Measurements from ENCODE around the gene TEX54.

TEX54 gene

DNA sequence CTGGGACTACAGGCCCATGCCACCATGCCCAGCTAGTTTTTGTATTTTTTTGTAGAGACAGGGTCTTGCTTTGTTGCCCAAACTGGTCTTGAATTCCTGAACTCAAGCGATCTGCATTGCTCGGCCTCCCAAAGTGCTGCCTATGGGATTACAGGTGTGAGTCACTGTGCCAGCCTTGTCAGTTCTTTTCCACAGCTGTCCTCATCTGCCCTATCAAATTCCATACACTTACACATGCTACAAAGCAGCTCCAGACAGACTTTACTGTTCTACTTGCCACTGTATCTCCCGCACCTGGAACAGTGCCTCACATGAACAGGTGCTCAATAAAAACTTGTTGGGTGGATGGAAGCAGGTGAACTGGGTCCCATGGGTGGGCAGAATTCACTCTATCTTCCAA, 9.0 kb downstream of the TEX54 start:
- no peak for TF ChIP-seq ARNT (IDR thresholded peaks at IDR 0.05)
- TF ChIP-seq ZNF384 (IDR thresholded peaks at IDR 0.05) = no peak
- no peak for TF ChIP-seq CTBP1 (IDR thresholded peaks at IDR 0.05; ENCODE audit: borderline replicate concordance)
- TF ChIP-seq FOXA1 (IDR thresholded peaks at IDR 0.05) = no peak
- TF ChIP-seq TARDBP (IDR thresholded peaks at IDR 0.05) = no peak
- no peak for TF ChIP-seq LEF1 (IDR thresholded peaks at IDR 0.05; ENCODE audit: borderline replicate concordance)
- TF ChIP-seq FOXK2 (IDR thresholded peaks at IDR 0.05) = no peak
- no peak for TF ChIP-seq SUZ12 (IDR thresholded peaks at IDR 0.05)
- TF ChIP-seq BHLHE40 (IDR thresholded peaks at IDR 0.05; ENCODE audit: borderline replicate concordance) = no peak
- TF ChIP-seq NFRKB (IDR thresholded peaks at IDR 0.05) = no peak
- no peak for TF ChIP-seq FOXM1 (IDR thresholded peaks at IDR 0.05; ENCODE audit: borderline replicate concordance)
- TF ChIP-seq HDGF (IDR thresholded peaks at IDR 0.05; ENCODE audit: borderline replicate concordance) = no peak
- TF ChIP-seq L3MBTL2 (conservative IDR thresholded peaks at IDR 0.05) = no peak
- no peak for TF ChIP-seq SP1 (IDR thresholded peaks at IDR 0.05)
- TF ChIP-seq PKNOX1 (IDR thresholded peaks at IDR 0.05) = no peak
- no peak for TF ChIP-seq ELF4 (IDR thresholded peaks at IDR 0.05)
- no peak for DNase-seq (ENCODE audit: extremely low spot score)
- CTCF ChIA-PET = interaction anchor here (1.0 to 1.1 kb wide), 2 partner anchors 17 to 38 kb away, joined by 3 read pairs; no protein-coding TSS in a partner anchor
- POLR2A ChIA-PET = interaction anchor here (0.7 to 1.8 kb wide), 2 partner anchors 17 to 97 kb away, joined by 3 to 12 read pairs; partner anchors contain the start of gene HNRNPUL2

GRCh38 chr11:62817129-62817528, 15.5 kb downstream of the TEX54 start:
- ChIA-PET CTCF (no interaction called here), POLR2A (interaction anchor here (0.9 to 2.0 kb wide), 3 partner anchors 24 to 63 kb away, joined by 3 to 10 read pairs (median 3); partner anchors contain the start of gene ZBTB3)
- no peak for DNase-seq (ENCODE audit: extremely low spot score)
- TF ChIP-seq L3MBTL2 (conservative IDR thresholded peaks at IDR 0.05) = no peak

DNA sequence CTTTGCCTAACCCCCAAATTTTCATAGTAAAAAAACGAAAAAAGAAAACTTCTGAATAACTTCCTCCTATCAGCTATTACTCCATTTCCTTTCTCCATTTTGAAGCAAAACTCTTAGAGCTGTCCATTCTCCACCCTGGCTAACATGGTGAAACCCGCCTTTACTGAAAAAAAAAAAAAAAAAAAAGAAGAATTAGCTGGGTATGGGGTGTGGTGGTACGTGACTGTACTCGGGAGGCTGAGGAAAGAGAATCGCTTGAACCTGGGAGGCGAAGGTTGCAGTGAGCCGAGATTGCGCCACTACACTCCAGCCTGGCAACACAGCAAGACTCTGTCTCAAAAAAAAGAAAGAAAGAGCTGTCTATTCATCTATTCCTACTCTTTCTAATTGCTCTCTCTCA, 16.1 kb downstream of the TEX54 start:
- CTCF ChIA-PET = no interaction called here
- POLR2A ChIA-PET = interaction anchor here (0.7 to 2.0 kb wide), 4 partner anchors 13 to 62 kb away, joined by 3 to 10 read pairs (median 3); partner anchors contain the start of gene ZBTB3
- no peak for DNase-seq (ENCODE audit: extremely low spot score)

DNA sequence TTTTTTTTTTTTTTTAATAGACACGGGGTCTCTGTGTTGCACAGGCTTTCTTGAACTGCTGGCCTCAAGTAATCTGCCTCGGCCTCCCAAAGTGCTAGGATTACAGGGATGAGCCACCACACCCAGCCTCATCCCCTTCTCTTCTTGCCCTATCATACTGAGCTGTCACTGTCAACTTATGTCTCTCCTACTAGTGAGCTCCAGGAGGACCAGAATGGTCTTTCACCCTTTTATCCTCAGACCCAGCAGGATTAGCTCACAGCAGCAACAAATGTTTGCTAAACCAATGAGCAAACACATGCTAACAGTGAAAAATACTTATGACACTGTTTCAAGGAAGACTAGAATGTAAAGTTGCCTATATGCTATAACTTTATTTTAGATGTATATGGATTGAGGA, 21.0 kb downstream of the TEX54 start:
- POLR2A ChIA-PET = interaction anchor here (1.2 to 1.5 kb wide), 4 partner anchors 30 to 238 kb away, joined by 3 to 5 read pairs (median 4); partner anchors contain the start of genes EEF1G and ZBTB3
- CTCF ChIA-PET = no interaction called here
- no peak for DNase-seq (ENCODE audit: extremely low spot score)
- TF ChIP-seq FOXM1 (IDR thresholded peaks at IDR 0.05; ENCODE audit: borderline replicate concordance) (no peak), ELF4 (IDR thresholded peaks at IDR 0.05) (no peak), CTBP1 (IDR thresholded peaks at IDR 0.05; ENCODE audit: borderline replicate concordance) (no peak), HDGF (IDR thresholded peaks at IDR 0.05; ENCODE audit: borderline replicate concordance) (no peak), LEF1 (IDR thresholded peaks at IDR 0.05; ENCODE audit: borderline replicate concordance) (no peak), ARNT (IDR thresholded peaks at IDR 0.05) (no peak), L3MBTL2 (conservative IDR thresholded peaks at IDR 0.05) (no peak), NFRKB (IDR thresholded peaks at IDR 0.05) (no peak), PKNOX1 (IDR thresholded peaks at IDR 0.05) (no peak), TARDBP (IDR thresholded peaks at IDR 0.05) (no peak), BHLHE40 (IDR thresholded peaks at IDR 0.05; ENCODE audit: borderline replicate concordance) (no peak), FOXA1 (IDR thresholded peaks at IDR 0.05) (no peak)

More for the DNA sequence above, 16.1 kb downstream of the TEX54 start:
- TF ChIP-seq ZNF384 (IDR thresholded peaks at IDR 0.05) (no peak), L3MBTL2 (conservative IDR thresholded peaks at IDR 0.05) (no peak), FOXK2 (IDR thresholded peaks at IDR 0.05) (no peak), PKNOX1 (IDR thresholded peaks at IDR 0.05) (no peak), LEF1 (IDR thresholded peaks at IDR 0.05; ENCODE audit: borderline replicate concordance) (no peak), FOXA1 (IDR thresholded peaks at IDR 0.05) (no peak)

GRCh38 chr11:62810748-62811147, 21.9 kb downstream of the TEX54 start:
- CTCF ChIA-PET = no interaction called here

More at GRCh38 chr11:62810748-62811147, 21.9 kb downstream of the TEX54 start:
- POLR2A ChIA-PET = interaction anchor here (1.2 to 1.5 kb wide), 3 partner anchors 31 to 237 kb away, joined by 3 to 5 read pairs (median 3); partner anchors contain the start of genes EEF1G and ZBTB3
- TF ChIP-seq PKNOX1 (IDR thresholded peaks at IDR 0.05) (no peak), LEF1 (IDR thresholded peaks at IDR 0.05; ENCODE audit: borderline replicate concordance) (no peak), FOXM1 (IDR thresholded peaks at IDR 0.05; ENCODE audit: borderline replicate concordance) (no peak), SP1 (IDR thresholded peaks at IDR 0.05) (no peak), CTBP1 (IDR thresholded peaks at IDR 0.05; ENCODE audit: borderline replicate concordance) (no peak), FOXA1 (IDR thresholded peaks at IDR 0.05) (no peak)
- DNase-seq (ENCODE audit: extremely low spot score) = no peak
